GM12878 (cell line): ENCODE data around the gene COA1. TPM values are rescaled to one million over a fixed set of nuclear protein-coding genes. Genes with fewer than 3 reads are reported as not detected.

ENCODE experiments used
- BACH1 ChIP-seq: fragments of 450-650 bp; IDR thresholded peaks from 2 replicates; pipeline ENCODE4 v1.6.1; 2017; ENCODE audit warnings: mild to moderate bottlenecking, borderline replicate concordance
- BMI1 ChIP-seq: fragments of 450-650 bp; IDR thresholded peaks from 2 replicates; pipeline ENCODE4 v1.6.1; 2016; ENCODE audit warnings: mild to moderate bottlenecking, moderate library complexity, borderline replicate concordance
- CBFB ChIP-seq: IDR thresholded peaks from 2 replicates; pipeline ENCODE4 v1.6.1; 2016; ENCODE audit warnings: antibody characterized with exemption, low read depth
- CBX5 ChIP-seq: sonication (generic); IDR thresholded peaks from 2 replicates; pipeline ENCODE4 v1.6.1; 2016; ENCODE audit warnings: low read depth, moderate library complexity, mild to moderate bottlenecking, inconsistent platforms
- CEBPZ ChIP-seq: fragments of 150-350 bp; IDR thresholded peaks from 2 replicates; pipeline ENCODE4 v1.6.1; 2016; ENCODE audit warnings: low read depth, low read length
- CREM ChIP-seq: IDR thresholded peaks from 2 replicates; pipeline ENCODE4 v1.6.1; 2014; ENCODE audit warnings: antibody characterized with exemption, low read depth
- EP300 ChIP-seq, 2 experiments: fragments of 150-350 bp in 1 of 2; IDR thresholded peaks; 2 replicates each; pipeline ENCODE4 v1.6.1; 2011 to 2012; ENCODE audit warnings: low read depth in 2 of 2, low read length in 2 of 2, borderline replicate concordance in 1 of 2, improper control_type of control experiment in 1 of 2, inconsistent platforms in 1 of 2; ENCODE audit not compliant: control insufficient read depth in 1 of 2
- KAT2A ChIP-seq: conservative IDR thresholded peaks from 2 replicates; pipeline ENCODE4 v1.6.1; 2011; ENCODE audit warnings: low read depth, low read length; ENCODE audit not compliant: control insufficient read depth
- PBX3 ChIP-seq: IDR thresholded peaks from 2 replicates; pipeline ENCODE4 v1.6.1; 2011; ENCODE audit warnings: mild to moderate bottlenecking, low read depth, low read length, moderate library complexity; ENCODE audit not compliant: insufficient replicate concordance
- POLR2AphosphoS5 ChIP-seq: IDR thresholded peaks from 2 replicates; pipeline ENCODE4 v1.6.1; 2011; ENCODE audit warnings: mild to moderate bottlenecking, low read length, inconsistent platforms
- RBBP5 ChIP-seq: fragments of 200-600 bp; sonication (generic); conservative IDR thresholded peaks from 2 replicates; pipeline ENCODE4 v1.6.1; 2016
- RUNX3 ChIP-seq: IDR thresholded peaks from 2 replicates; pipeline ENCODE4 v1.6.1; 2012; ENCODE audit warnings: low read length, inconsistent platforms
- SMAD1 ChIP-seq: fragments of 450-650 bp; IDR thresholded peaks from 2 replicates; pipeline ENCODE4 v1.6.1; 2018; ENCODE audit warnings: mild to moderate bottlenecking, low read depth; ENCODE audit not compliant: partially characterized antibody
- SMAD5 ChIP-seq: IDR thresholded peaks from 2 replicates; pipeline ENCODE4 v1.6.1; 2016; ENCODE audit warnings: antibody characterized with exemption, low read depth
- SMC3 ChIP-seq: IDR thresholded peaks from 2 replicates; pipeline ENCODE4 v1.6.1; 2011; ENCODE audit warnings: low read length, improper control_type of control experiment, borderline replicate concordance
- SPI1 ChIP-seq: IDR thresholded peaks from 2 replicates; pipeline ENCODE4 v1.6.1; 2011; ENCODE audit warnings: low read depth, mild to moderate bottlenecking, low read length, moderate library complexity, borderline replicate concordance; ENCODE audit not compliant: insufficient read depth
- SREBF1 ChIP-seq: IDR thresholded peaks from 2 replicates; pipeline ENCODE4 v1.6.1; 2012; ENCODE audit warnings: mild to moderate bottlenecking, low read length
- SRF ChIP-seq, 2 experiments: IDR thresholded peaks; 2 replicates each; pipeline ENCODE4 v1.6.1; 2011; ENCODE audit warnings: low read depth in 2 of 2, low read length in 2 of 2, mild to moderate bottlenecking in 1 of 2, moderate library complexity in 1 of 2
- STAT1 ChIP-seq: fragments of 450-650 bp; conservative IDR thresholded peaks from 2 replicates; pipeline ENCODE4 v1.6.1; 2014; ENCODE audit warnings: antibody characterized with exemption, mild to moderate bottlenecking
- TCF3 ChIP-seq: IDR thresholded peaks from 2 replicates; pipeline ENCODE4 v1.6.1; 2012; ENCODE audit warnings: low read depth, mild to moderate bottlenecking, low read length, borderline replicate concordance; ENCODE audit not compliant: insufficient read depth
- polyA plus RNA-seq, 11 experiments: library from polyadenylated mRNA; depleted of rRNA in 4 of 11; unstranded in 6 of 11; stranded (reverse) in 5 of 11; fragments of >200 nt; fragmentation: Nextera tagmentation in 4 of 11; fragmentation: Illumina TruSeq in 1 of 11; extraction: Ambion mirVana in 4 of 11; extraction: Trizol in 1 of 11; gene quantifications; 1 replicate in 1 of 11; 2 replicates in 10 of 11; pipeline versions ENCODE4 v1.2.1 to v1.2.3, GENCODE V29; 2011 to 2016; ENCODE audit warnings: inconsistent platforms in 2 of 11, missing spikeins in 2 of 11, low read depth in 1 of 11
- total RNA-seq, 4 experiments: library from RNA; depleted of rRNA in 3 of 4; stranded (reverse); fragments of >200 nt in 3 of 4; fragmentation: Illumina TruSeq in 1 of 4; extraction: Trizol in 1 of 4; gene quantifications; 2 replicates each; pipeline versions ENCODE4 v1.2.1 to v1.2.3, GENCODE V29; 2013 to 2021
- TF ChIP-seq, protein P1 (sequence below): fragments of 450-650 bp; IDR thresholded peaks from 2 replicates; pipeline ENCODE4 v1.6.1; 2018; ENCODE audit warnings: borderline replicate concordance, mild to moderate bottlenecking; ENCODE audit not compliant: partially characterized antibody
- TF ChIP-seq, protein P2 (sequence below): IDR thresholded peaks from 2 replicates; pipeline ENCODE4 v1.6.1; 2012; ENCODE audit warnings: low read depth, low read length, improper control_type of control experiment

The COA1 gene
- total and polyA plus RNA-seq, 10 of the 15 experiments (the other 5 are each of a cell fraction or from before 2014, with no cell fraction given) = 83.1 to 258 (median 111) TPM

DNA sequence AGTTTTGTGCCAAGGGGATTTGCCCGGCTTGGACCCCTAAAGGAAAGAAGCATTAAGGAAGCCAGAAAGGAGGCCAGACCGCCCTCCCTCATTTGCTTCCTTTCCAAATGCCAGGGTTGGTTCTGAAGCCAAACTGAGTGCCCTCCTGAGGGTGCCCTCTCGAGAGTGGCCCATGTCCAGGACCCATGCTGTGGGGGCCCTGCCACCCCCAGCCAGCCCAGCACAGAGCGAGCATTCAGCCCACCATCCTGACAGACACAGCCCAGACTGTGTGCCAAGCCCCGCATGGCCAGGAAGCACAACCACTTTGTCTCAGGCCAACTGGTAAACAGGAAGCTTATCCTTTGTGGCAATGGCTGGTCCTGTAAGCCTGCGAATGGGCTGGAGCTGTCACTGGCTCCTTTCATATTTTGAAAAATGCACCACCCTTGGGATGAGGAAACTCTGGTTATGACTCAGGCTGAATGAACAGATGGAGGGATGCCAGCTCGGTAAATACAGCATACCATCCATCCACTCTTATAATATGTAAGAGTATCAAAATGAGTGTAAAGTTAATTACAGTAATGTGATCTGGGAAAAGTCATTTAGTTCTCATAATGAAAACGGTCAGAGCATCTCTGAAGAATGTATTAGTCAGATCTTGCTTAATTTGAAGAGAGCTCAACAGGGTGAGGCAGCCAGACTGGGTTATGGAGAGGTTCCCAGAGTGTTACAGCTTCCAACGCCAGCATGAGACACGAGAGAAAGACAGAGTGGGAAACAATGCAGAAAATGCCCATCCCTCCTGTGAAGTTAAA lies 81.5 kb downstream of the COA1 start (continued):
- TF ChIP-seq BACH1 (0 out of 2 replicates have a peak, but pooled peaks have one; percentile 26), SRF (IDR thresholded peaks at IDR 0.05; ENCODE audit: low read depth in 2 of 2, low read length in 2 of 2) (0 out of 4 replicates have a peak, but pooled peaks of 1 of the 2 experiments have one; percentile 36), STAT1 (no peak), SREBF1 (no peak), CREM (peak; percentile 59), TCF3 (peak; percentile 31; the same call in 1 of the 2 replicates), RBBP5 (no peak), CBX5 (no peak), BMI1 (no peak; the same call in none of the 2 replicates), RUNX3 (peak; percentile 83), SMAD5 (no peak), SPI1 (no peak), EP300 (IDR thresholded peaks at IDR 0.05; ENCODE audit: borderline replicate concordance in 1 of 2, control insufficient read depth in 1 of 2, low read depth in 2 of 2, low read length in 2 of 2) (peak in 1 of 2 experiments; percentile 40; a peak in 2 of 4 replicates), SMAD1 (no peak), CBFB (no peak), POLR2AphosphoS5 (no peak; the same call in none of the 2 replicates), KAT2A (no peak), SMC3 (no peak), PBX3 (peak; percentile 54), CEBPZ (no peak)
- TF ChIP-seq, protein P1, sequence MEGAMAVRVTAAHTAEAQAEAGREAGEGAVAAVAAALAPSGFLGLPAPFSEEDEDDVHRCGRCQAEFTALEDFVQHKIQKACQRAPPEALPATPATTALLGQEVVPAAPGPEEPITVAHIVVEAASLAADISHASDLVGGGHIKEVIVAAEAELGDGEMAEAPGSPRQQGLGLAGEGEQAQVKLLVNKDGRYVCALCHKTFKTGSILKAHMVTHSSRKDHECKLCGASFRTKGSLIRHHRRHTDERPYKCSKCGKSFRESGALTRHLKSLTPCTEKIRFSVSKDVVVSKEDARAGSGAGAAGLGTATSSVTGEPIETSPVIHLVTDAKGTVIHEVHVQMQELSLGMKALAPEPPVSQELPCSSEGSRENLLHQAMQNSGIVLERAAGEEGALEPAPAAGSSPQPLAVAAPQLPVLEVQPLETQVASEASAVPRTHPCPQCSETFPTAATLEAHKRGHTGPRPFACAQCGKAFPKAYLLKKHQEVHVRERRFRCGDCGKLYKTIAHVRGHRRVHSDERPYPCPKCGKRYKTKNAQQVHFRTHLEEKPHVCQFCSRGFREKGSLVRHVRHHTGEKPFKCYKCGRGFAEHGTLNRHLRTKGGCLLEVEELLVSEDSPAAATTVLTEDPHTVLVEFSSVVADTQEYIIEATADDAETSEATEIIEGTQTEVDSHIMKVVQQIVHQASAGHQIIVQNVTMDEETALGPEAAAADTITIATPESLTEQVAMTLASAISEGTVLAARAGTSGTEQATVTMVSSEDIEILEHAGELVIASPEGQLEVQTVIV = no peak
- TF ChIP-seq, protein P2, sequence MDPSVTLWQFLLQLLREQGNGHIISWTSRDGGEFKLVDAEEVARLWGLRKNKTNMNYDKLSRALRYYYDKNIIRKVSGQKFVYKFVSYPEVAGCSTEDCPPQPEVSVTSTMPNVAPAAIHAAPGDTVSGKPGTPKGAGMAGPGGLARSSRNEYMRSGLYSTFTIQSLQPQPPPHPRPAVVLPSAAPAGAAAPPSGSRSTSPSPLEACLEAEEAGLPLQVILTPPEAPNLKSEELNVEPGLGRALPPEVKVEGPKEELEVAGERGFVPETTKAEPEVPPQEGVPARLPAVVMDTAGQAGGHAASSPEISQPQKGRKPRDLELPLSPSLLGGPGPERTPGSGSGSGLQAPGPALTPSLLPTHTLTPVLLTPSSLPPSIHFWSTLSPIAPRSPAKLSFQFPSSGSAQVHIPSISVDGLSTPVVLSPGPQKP = no peak
